Measurements from ENCODE around the gene CTNS.

Gene CTNS
- 7.5 to 9.1 (median 7.8) reads per million in 3 donors for total RNA-seq

DNA sequence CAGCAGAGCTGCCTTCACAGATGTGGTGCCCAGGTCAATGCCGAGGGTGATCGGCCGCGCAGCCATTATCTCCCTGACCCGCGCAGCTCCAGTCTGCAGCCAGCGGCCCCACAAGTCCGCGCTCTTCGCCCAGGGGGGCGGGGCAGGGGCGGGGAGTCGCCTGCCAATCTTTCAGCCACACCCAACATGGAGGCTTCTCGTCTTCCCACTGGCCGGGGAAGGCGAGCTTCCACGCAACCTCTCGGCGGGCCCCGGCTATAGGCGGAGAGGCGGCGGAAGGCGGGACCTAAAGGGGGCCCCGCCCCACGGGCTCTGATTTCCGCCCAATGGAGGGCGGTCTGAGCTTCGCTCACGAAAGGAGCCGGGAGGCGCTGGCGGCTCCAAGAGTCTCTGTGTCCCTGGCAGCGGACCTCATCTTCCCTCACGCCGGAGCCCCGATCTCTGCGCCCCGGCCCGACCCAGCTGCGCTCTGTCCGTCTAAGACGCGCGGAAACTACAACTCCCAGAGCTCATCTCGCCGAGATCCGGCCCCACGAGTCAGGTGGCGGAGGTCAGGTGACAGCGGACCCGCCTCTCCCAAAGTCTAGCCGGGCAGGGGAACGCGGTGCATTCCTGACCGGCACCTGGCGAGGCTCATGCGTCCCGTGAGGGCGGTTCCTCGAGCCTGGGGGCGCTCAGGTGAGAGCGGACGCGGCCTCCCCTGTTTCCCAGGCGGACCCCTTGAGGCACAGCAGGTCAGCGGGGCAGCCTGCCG lies at the start of gene CTNS, which contains the start of gene SHPK:
Gene CTNS, plus strand, starts transcription at position 607 of the 754 bp plus-strand sequence. CDS start 3,447 bp downstream, outside the sequence.
Gene SHPK, minus strand, starts transcription at position 97 of the 754 bp plus-strand sequence. Its CDS starts 31 bp downstream, at position 66.
- no peaks in the 10 kb centered on the region for H3K36me3 ChIP-seq (ENCODE audit: control insufficient read depth, insufficient read depth, low read length)
- H3K27me3 ChIP-seq (replicated peaks; ENCODE audit: control insufficient read depth, insufficient read depth, low read length, poor library complexity, severe bottlenecking), result no peaks in the 10 kb centered on the region
- H3K27ac ChIP-seq (ENCODE audit: insufficient read depth, low read length, poor library complexity, severe bottlenecking), result peak within 1 kb of the TSS; percentile 91
- peak; percentile 84 to 91 (median 91) for DNase-seq
- H3K4me3 ChIP-seq (ENCODE audit: insufficient read depth, low read depth, low read length, poor library complexity, severe bottlenecking), result peak within 1 kb of the TSS; percentile 74
- H3K9me3 ChIP-seq (ENCODE audit: control insufficient read depth, low read length), result no peaks in the 10 kb centered on the region
- peaks cover 10% of the 10 kb centered on the region for H3K4me1 ChIP-seq (ENCODE audit: control insufficient read depth, insufficient read depth, low read length, poor library complexity, severe bottlenecking)

DNA sequence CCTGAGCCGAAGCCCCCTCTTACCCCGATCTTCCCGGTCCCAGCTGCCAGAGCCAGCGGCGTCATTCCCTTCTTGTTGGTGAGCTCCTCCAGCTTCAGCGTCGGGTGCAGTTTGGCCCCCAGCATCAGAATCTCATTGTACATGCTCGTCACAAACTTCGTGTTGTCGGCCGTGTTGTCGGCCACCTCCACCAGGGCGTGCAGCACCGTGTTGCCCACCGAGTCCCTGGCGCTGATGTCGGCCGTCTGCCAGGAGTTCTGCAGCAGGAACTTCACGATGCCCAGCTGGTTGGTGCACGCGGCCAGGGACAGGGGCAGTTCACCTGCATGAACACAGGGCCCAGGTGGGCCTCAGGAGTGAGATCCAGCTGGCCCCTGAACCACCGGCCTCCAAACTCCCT lies 46.8 kb upstream of the CTNS start:
- no peak overlapping the region for H3K27ac ChIP-seq (ENCODE audit: insufficient read depth, low read length, poor library complexity, severe bottlenecking)
- no peak for DNase-seq
- H3K36me3 ChIP-seq (ENCODE audit: control insufficient read depth, insufficient read depth, low read length), result peaks cover 15% of the 10 kb centered on the region

DNA sequence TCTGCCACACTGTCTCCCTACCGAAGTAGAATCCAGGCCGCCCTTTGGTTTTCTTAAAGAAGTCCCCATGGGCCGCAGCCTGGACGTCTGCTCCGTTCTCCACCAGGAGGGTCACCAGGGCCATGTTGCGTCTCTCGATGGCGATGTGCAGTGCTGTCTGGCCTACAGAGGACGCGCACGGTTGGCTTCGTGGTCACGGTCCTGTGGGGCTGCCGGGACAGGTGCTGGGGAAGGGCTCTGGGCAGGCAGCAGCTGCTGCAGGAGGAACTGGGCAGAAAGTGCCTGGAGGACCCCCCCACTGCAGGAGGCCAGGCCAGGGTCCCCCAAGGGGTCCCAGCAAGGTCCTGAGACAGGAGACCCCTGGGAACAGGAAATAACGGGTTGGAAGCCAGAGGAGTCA lies 46.3 kb upstream of the CTNS start:
- Histone ChIP-seq H3K9me3 (ENCODE audit: control insufficient read depth, low read length) (no peaks in the 10 kb centered on the region), H3K27me3 (replicated peaks; ENCODE audit: control insufficient read depth, insufficient read depth, low read length, poor library complexity, severe bottlenecking) (no peaks in the 10 kb centered on the region), H3K36me3 (ENCODE audit: control insufficient read depth, insufficient read depth, low read length) (peaks cover 15% of the 10 kb centered on the region), H3K4me1 (ENCODE audit: control insufficient read depth, insufficient read depth, low read length, poor library complexity, severe bottlenecking) (no peaks in the 10 kb centered on the region), H3K4me3 (ENCODE audit: insufficient read depth, low read depth, low read length, poor library complexity, severe bottlenecking) (no peak overlapping the region), H3K27ac (ENCODE audit: insufficient read depth, low read length, poor library complexity, severe bottlenecking) (no peak overlapping the region)
- DNase-seq, result no peak

More for the DNA sequence above, 46.8 kb upstream of the CTNS start:
- Histone ChIP-seq H3K4me3 (ENCODE audit: insufficient read depth, low read depth, low read length, poor library complexity, severe bottlenecking) (no peak overlapping the region), H3K4me1 (ENCODE audit: control insufficient read depth, insufficient read depth, low read length, poor library complexity, severe bottlenecking) (no peaks in the 10 kb centered on the region), H3K9me3 (ENCODE audit: control insufficient read depth, low read length) (no peaks in the 10 kb centered on the region), H3K27me3 (replicated peaks; ENCODE audit: control insufficient read depth, insufficient read depth, low read length, poor library complexity, severe bottlenecking) (no peaks in the 10 kb centered on the region)

DNA sequence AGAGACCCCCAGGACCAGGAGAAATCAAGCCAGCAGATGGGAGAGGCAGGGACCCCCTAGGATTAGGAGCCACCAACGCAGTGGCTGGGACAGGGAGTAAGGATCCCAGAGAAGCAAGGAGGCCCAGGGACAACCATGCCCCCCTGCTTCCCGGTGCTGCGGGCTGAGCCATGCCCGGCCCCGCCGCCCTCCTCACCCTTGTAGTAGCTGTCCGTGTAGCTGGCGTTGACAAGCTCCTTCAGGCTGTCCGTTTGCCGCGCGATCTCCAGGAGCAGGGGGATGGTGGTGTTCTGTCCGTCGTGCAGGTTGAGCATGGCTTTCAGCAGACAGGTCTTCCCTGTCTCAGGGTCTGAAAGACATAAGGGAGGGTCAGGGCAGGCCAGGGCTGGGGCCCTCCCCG lies 45.8 kb upstream of the CTNS start:
- Histone ChIP-seq H3K36me3 (ENCODE audit: control insufficient read depth, insufficient read depth, low read length) (peaks cover 15% of the 10 kb centered on the region), H3K27ac (ENCODE audit: insufficient read depth, low read length, poor library complexity, severe bottlenecking) (no peak overlapping the region), H3K4me1 (ENCODE audit: control insufficient read depth, insufficient read depth, low read length, poor library complexity, severe bottlenecking) (no peaks in the 10 kb centered on the region), H3K27me3 (replicated peaks; ENCODE audit: control insufficient read depth, insufficient read depth, low read length, poor library complexity, severe bottlenecking) (no peaks in the 10 kb centered on the region), H3K4me3 (ENCODE audit: insufficient read depth, low read depth, low read length, poor library complexity, severe bottlenecking) (no peak overlapping the region), H3K9me3 (ENCODE audit: control insufficient read depth, low read length) (no peaks in the 10 kb centered on the region)
- no peak for DNase-seq

DNA sequence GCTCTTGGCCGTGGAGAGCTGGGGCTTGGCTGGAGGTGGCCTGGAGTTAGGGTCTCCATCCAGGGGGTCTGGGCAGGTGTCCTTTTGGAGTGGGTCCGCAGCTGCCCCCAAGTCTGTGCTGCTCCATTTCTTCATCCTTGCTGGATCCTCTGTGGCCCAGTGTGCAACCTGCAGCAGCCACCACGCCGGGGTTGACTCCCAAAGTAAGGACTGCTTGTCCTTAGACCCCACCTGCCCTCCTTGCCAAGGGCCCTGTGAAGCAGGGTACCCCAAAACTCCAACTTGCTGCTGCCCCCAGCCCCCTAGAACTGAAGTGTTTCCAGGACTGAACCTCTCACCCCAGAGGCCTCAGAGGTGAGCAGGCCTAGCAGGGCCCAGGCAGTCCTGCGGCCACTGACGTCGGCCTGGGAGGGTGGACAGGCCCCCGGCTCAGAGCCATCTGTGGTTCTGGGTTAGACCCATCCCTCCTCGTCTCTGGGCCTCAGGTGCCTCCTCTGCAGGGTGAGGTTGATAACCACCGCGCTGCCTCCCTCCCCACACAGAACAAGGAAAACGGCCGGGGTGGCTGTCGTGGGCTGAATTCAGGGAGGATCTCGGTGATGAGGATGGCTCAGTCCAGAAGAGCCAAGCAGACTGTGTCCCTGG lies 44.2 kb upstream of the CTNS start:
- Histone ChIP-seq H3K27me3 (replicated peaks; ENCODE audit: control insufficient read depth, insufficient read depth, low read length, poor library complexity, severe bottlenecking) (no peaks in the 10 kb centered on the region), H3K36me3 (ENCODE audit: control insufficient read depth, insufficient read depth, low read length) (peaks cover 10% of the 10 kb centered on the region), H3K4me1 (ENCODE audit: control insufficient read depth, insufficient read depth, low read length, poor library complexity, severe bottlenecking) (no peaks in the 10 kb centered on the region), H3K4me3 (ENCODE audit: insufficient read depth, low read depth, low read length, poor library complexity, severe bottlenecking) (no peak overlapping the region), H3K27ac (ENCODE audit: insufficient read depth, low read length, poor library complexity, severe bottlenecking) (no peak overlapping the region), H3K9me3 (ENCODE audit: control insufficient read depth, low read length) (no peaks in the 10 kb centered on the region)
- no peak for DNase-seq

DNA sequence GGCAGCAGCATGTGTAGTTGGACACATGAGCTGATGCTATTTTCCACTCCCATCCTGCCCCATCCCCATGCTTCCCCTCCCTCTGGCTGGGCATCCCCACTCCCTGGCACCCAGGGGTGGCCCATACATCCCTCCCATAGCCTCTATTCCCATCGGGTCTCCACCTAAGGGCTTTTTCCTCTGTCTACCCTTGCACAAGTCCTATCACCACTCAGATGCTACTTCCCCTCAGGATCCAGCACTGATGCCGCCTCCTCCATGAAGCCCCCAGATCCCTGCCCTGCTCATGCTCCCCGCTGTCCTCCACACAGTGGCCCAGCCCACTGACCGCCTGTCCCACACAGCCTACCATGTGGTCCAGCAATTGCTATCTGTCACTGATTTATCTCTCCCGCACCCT lies 43.2 kb upstream of the CTNS start:
- H3K9me3 ChIP-seq (ENCODE audit: control insufficient read depth, low read length), result no peaks in the 10 kb centered on the region
- no peak overlapping the region for H3K27ac ChIP-seq (ENCODE audit: insufficient read depth, low read length, poor library complexity, severe bottlenecking)
- no peak for DNase-seq
- H3K4me3 ChIP-seq (ENCODE audit: insufficient read depth, low read depth, low read length, poor library complexity, severe bottlenecking), result no peak overlapping the region
- peaks cover 5% of the 10 kb centered on the region for H3K36me3 ChIP-seq (ENCODE audit: control insufficient read depth, insufficient read depth, low read length)
- H3K27me3 ChIP-seq (replicated peaks; ENCODE audit: control insufficient read depth, insufficient read depth, low read length, poor library complexity, severe bottlenecking), result no peaks in the 10 kb centered on the region
- no peaks in the 10 kb centered on the region for H3K4me1 ChIP-seq (ENCODE audit: control insufficient read depth, insufficient read depth, low read length, poor library complexity, severe bottlenecking)

DNA sequence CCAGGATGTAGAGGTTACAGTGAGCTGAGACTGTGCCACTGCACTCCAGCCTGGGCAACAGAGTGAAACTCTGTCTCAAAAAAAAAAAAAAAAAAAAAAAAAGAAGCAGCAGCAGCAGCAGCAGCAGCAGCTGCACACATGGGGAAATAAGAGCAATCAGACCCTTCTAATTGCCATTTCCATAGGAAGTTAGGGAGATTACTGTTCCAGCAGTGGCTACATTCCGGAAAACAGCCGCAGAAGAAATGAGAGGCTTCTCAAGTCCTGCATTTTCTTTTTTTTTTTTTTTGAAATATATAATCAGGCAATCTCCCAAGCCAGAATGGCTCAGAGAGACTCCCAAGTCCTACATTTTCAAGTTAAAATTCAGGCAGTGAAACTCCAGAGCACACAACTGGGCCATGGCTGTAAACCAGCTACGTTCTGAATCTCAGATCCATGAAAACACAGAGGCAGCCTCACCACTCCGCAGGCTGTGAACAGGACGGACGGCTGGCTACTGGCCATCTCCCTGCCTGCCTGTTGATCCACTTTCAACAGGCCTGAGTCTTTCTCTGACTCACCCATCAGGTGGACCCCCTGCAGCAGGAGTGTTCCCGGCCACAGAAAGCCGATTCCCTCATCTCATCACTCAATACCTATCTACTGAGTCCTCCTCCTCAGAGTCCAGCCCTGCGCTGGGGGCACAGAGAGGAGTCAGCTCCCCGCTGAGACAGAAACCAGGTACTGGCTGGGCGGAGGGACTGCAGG lies 42.3 kb upstream of the CTNS start:
- Histone ChIP-seq H3K9me3 (ENCODE audit: control insufficient read depth, low read length) (no peaks in the 10 kb centered on the region), H3K36me3 (ENCODE audit: control insufficient read depth, insufficient read depth, low read length) (peaks cover 5% of the 10 kb centered on the region), H3K4me3 (ENCODE audit: insufficient read depth, low read depth, low read length, poor library complexity, severe bottlenecking) (no peak overlapping the region), H3K27ac (ENCODE audit: insufficient read depth, low read length, poor library complexity, severe bottlenecking) (no peak overlapping the region), H3K4me1 (ENCODE audit: control insufficient read depth, insufficient read depth, low read length, poor library complexity, severe bottlenecking) (no peaks in the 10 kb centered on the region), H3K27me3 (replicated peaks; ENCODE audit: control insufficient read depth, insufficient read depth, low read length, poor library complexity, severe bottlenecking) (no peaks in the 10 kb centered on the region)
- no peak for DNase-seq

DNA sequence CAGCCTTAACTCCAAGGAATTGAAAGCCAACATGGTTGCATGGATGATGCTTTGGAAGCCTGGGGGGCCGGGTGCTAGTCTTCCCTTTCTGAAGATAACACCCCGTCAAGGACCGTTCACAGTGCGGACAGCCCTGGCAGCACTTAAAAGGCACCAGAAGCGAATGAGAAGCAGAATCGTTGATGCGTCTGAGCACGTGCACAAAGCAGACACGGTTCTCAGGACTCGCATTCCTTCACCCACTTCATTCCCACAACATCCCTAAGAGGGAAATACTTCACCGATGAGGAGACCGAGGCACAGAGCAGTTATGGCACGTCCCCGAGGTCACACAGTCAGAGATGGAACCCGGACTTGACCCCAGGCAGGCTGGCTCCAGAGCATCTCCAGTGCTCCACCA lies 41.6 kb upstream of the CTNS start:
- no peaks in the 10 kb centered on the region for H3K36me3 ChIP-seq (ENCODE audit: control insufficient read depth, insufficient read depth, low read length)
- H3K4me3 ChIP-seq (ENCODE audit: insufficient read depth, low read depth, low read length, poor library complexity, severe bottlenecking), result no peak overlapping the region
- no peaks in the 10 kb centered on the region for H3K4me1 ChIP-seq (ENCODE audit: control insufficient read depth, insufficient read depth, low read length, poor library complexity, severe bottlenecking)
- no peaks in the 10 kb centered on the region for H3K9me3 ChIP-seq (ENCODE audit: control insufficient read depth, low read length)
- H3K27ac ChIP-seq (ENCODE audit: insufficient read depth, low read length, poor library complexity, severe bottlenecking), result no peak overlapping the region
- no peak for DNase-seq
- no peaks in the 10 kb centered on the region for H3K27me3 ChIP-seq (replicated peaks; ENCODE audit: control insufficient read depth, insufficient read depth, low read length, poor library complexity, severe bottlenecking)

DNA sequence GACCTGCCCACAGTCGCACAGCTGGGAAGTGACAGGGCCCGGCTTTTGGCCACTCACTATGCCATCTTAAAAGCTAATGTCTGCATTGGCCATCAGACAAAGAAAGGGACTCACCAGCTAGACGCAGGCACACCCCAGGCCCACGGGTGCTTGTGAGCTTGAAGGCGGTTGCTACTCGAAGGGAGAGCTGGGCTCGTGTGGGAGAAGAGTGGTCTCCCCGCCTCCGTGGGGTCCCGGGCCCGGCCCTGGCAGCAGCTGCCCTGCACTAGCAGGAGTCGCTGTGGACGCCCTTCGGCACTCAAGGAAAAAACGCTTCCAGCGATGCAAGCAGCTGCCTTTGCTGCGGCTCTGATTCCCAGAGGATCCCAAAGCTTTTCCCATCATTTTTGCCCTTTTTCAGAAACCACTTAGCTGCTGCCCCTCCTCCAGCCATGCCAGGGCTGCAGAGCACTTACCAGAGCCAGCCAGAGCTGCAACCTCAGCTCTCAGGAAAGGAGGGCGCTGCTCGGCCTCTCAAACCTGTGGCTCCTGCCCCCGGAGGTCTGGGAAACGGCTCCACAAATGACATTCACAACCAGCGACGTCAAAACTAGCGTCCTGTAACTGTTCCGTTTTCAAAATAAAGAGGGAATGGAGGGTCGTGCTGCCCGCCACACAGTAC lies 39.6 kb upstream of the CTNS start:
- Histone ChIP-seq H3K36me3 (ENCODE audit: control insufficient read depth, insufficient read depth, low read length) (no peaks in the 10 kb centered on the region), H3K4me3 (ENCODE audit: insufficient read depth, low read depth, low read length, poor library complexity, severe bottlenecking) (no peak overlapping the region), H3K27ac (ENCODE audit: insufficient read depth, low read length, poor library complexity, severe bottlenecking) (no peak overlapping the region), H3K4me1 (ENCODE audit: control insufficient read depth, insufficient read depth, low read length, poor library complexity, severe bottlenecking) (no peaks in the 10 kb centered on the region), H3K9me3 (ENCODE audit: control insufficient read depth, low read length) (no peaks in the 10 kb centered on the region), H3K27me3 (replicated peaks; ENCODE audit: control insufficient read depth, insufficient read depth, low read length, poor library complexity, severe bottlenecking) (no peaks in the 10 kb centered on the region)
- DNase-seq, result no peak

All from effector memory CD4-positive, alpha-beta T cell (primary cell).